Fibroblast of peridontal ligament (primary cell): ENCODE measurements around the gene GRAMD2A.

ENCODE experiments used
- DNase-seq: peaks from one replicate; pipeline ENCODE4 v3.0.0-alpha.2; 2010; ENCODE audit errors: extremely low read depth

Gene GRAMD2A

GRCh38 chr15:72168131-72168807 is 29.3 kb downstream of the GRAMD2A start:
- DNase-seq, result no peak

- DNase-seq, result no peak
These were observed 30.1 kb downstream of the GRAMD2A start for GRCh38 chr15:72167445-72167844.

- DNase-seq, result no peak
These were observed 30.7 kb downstream of the GRAMD2A start for GRCh38 chr15:72166716-72167417.

- DNase-seq, result no peak
These were observed 33.9 kb downstream of the GRAMD2A start for GRCh38 chr15:72163719-72164118.

GRCh38 chr15:72162569-72162968 is 35.0 kb downstream of the GRAMD2A start:
- no peak for DNase-seq

GRCh38 chr15:72161361-72162132 is 36.0 kb downstream of the GRAMD2A start:
- DNase-seq, result no peak

- DNase-seq, result no peak
These were observed 36.8 kb downstream of the GRAMD2A start for GRCh38 chr15:72160696-72161245.

GRCh38 chr15:72156928-72157327 is 40.7 kb downstream of the GRAMD2A start:
- DNase-seq, result no peak

GRCh38 chr15:72155635-72156616 is 41.7 kb downstream of the GRAMD2A start:
- DNase-seq, result peak; percentile 85

GRCh38 chr15:72155003-72155621 is 42.5 kb downstream of the GRAMD2A start:
- peak; percentile 18 for DNase-seq

- DNase-seq, result no peak
These were observed 43.3 kb downstream of the GRAMD2A start for GRCh38 chr15:72154316-72154715.

GRCh38 chr15:72153269-72154000 is 44.2 kb downstream of the GRAMD2A start:
- DNase-seq, result peak; percentile 51

GRCh38 chr15:72147418-72147817 is 50.2 kb downstream of the GRAMD2A start:
- DNase-seq, result no peak

GRCh38 chr15:72146934-72147333 is 50.7 kb downstream of the GRAMD2A start:
- no peak for DNase-seq

- no peak for DNase-seq
These were observed 51.4 kb downstream of the GRAMD2A start for GRCh38 chr15:72146221-72146620.

GRCh38 chr15:72141171-72142084 is 56.2 kb downstream of the GRAMD2A start:
- DNase-seq, result no peak

- no peak for DNase-seq
These were observed 57.5 kb downstream of the GRAMD2A start for GRCh38 chr15:72140088-72140487.

- no peak for DNase-seq
These were observed 57.9 kb downstream of the GRAMD2A start for GRCh38 chr15:72139667-72140066.
